Panc1 (cell line): ENCODE measurements around the gene CLDN7.

ENCODE experiments used
- POLR2AphosphoS5 ChIP-seq: IDR thresholded peaks from 2 replicates; pipeline ENCODE4 v1.6.1; 2012; ENCODE audit warnings: mild to moderate bottlenecking, low read depth, low read length, moderate library complexity
- SIN3A ChIP-seq: IDR thresholded peaks from 2 replicates; pipeline ENCODE4 v1.6.1; 2012; ENCODE audit warnings: low read depth, mild to moderate bottlenecking, low read length, moderate library complexity, borderline replicate concordance; ENCODE audit not compliant: insufficient read depth
- TCF7L2 ChIP-seq: IDR thresholded peaks from 2 replicates; pipeline ENCODE4 v1.6.1; 2011; ENCODE audit warnings: mild to moderate bottlenecking, low read depth, low read length, inconsistent platforms
- TF ChIP-seq, protein P1 (sequence below): fragments of 450-650 bp; IDR thresholded peaks from 2 replicates; pipeline ENCODE4 v1.5.1; 2017; ENCODE audit warnings: mild to moderate bottlenecking
- TF ChIP-seq, protein P2 (sequence below), 2 experiments: IDR thresholded peaks; 2 replicates each; pipeline ENCODE4 v1.6.1; 2011 to 2012; ENCODE audit warnings: low read depth in 2 of 2, control low read depth in 1 of 2, low read length in 1 of 2, mild to moderate bottlenecking in 1 of 2, moderate library complexity in 1 of 2; ENCODE audit not compliant: insufficient read depth in 1 of 2

DNA sequence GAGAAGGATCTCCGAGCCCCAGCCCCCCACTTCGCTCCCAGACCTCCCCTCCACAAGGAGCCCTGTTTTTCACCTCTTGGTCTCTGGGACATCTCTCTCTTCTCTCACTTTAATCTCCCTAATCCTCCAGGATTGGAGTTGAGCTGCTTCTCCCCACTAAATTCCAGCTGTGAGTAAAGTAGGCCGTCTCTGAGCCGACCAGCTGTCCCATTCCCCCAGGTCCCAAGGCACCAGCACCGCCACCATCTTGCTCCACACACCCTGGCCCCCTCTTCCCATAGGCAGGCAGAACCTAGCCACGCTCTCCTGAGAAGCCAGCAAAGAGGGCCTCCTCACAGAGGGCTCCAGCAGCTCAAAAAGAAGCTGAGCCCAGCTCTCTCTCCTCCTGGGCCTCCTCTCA, 43.5 kb downstream of the CLDN7 start:
- TF ChIP-seq, protein P1, sequence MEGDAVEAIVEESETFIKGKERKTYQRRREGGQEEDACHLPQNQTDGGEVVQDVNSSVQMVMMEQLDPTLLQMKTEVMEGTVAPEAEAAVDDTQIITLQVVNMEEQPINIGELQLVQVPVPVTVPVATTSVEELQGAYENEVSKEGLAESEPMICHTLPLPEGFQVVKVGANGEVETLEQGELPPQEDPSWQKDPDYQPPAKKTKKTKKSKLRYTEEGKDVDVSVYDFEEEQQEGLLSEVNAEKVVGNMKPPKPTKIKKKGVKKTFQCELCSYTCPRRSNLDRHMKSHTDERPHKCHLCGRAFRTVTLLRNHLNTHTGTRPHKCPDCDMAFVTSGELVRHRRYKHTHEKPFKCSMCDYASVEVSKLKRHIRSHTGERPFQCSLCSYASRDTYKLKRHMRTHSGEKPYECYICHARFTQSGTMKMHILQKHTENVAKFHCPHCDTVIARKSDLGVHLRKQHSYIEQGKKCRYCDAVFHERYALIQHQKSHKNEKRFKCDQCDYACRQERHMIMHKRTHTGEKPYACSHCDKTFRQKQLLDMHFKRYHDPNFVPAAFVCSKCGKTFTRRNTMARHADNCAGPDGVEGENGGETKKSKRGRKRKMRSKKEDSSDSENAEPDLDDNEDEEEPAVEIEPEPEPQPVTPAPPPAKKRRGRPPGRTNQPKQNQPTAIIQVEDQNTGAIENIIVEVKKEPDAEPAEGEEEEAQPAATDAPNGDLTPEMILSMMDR, result no peak
- no peak for TF ChIP-seq TCF7L2
- no peak for TF ChIP-seq SIN3A
- no peak for TF ChIP-seq POLR2AphosphoS5
- TF ChIP-seq, protein P2, sequence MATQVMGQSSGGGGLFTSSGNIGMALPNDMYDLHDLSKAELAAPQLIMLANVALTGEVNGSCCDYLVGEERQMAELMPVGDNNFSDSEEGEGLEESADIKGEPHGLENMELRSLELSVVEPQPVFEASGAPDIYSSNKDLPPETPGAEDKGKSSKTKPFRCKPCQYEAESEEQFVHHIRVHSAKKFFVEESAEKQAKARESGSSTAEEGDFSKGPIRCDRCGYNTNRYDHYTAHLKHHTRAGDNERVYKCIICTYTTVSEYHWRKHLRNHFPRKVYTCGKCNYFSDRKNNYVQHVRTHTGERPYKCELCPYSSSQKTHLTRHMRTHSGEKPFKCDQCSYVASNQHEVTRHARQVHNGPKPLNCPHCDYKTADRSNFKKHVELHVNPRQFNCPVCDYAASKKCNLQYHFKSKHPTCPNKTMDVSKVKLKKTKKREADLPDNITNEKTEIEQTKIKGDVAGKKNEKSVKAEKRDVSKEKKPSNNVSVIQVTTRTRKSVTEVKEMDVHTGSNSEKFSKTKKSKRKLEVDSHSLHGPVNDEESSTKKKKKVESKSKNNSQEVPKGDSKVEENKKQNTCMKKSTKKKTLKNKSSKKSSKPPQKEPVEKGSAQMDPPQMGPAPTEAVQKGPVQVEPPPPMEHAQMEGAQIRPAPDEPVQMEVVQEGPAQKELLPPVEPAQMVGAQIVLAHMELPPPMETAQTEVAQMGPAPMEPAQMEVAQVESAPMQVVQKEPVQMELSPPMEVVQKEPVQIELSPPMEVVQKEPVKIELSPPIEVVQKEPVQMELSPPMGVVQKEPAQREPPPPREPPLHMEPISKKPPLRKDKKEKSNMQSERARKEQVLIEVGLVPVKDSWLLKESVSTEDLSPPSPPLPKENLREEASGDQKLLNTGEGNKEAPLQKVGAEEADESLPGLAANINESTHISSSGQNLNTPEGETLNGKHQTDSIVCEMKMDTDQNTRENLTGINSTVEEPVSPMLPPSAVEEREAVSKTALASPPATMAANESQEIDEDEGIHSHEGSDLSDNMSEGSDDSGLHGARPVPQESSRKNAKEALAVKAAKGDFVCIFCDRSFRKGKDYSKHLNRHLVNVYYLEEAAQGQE (IDR thresholded peaks at IDR 0.05; ENCODE audit: insufficient read depth in 1 of 2, low read depth in 2 of 2, low read length in 1 of 2), result no peak
